GM10248 (cell line): Measurements from ENCODE around the gene CRELD1.

ENCODE experiments used
- CTCF ChIA-PET: fragments of 300-600 bp; sonication (Branson Sonifier 250); formaldehyde crosslinking; extraction: SDS; loops from one replicate; lab custom pipeline; 2021; ENCODE audit warnings: antibody characterized with exemption; lab: Yijun Ruan, JAX
- POLR2A ChIA-PET: fragments of 350-650 bp; sonication (Branson Sonifier 250); formaldehyde crosslinking; extraction: SDS; loops from one replicate; lab custom pipeline; 2020; ENCODE audit warnings: antibody characterized with exemption; lab: Yijun Ruan, JAX
- DNase-seq: peaks from one replicate; pipeline ENCODE4 v3.0.0; 2012; ENCODE audit errors: extremely low spot score
- CTCF ChIP-seq: IDR thresholded peaks from 2 replicates; pipeline ENCODE4 v1.5.1; 2012; ENCODE audit warnings: mild to moderate bottlenecking, low read depth; ENCODE audit errors: extremely low read depth, missing control alignments, control extremely low read depth

The CRELD1 gene

GRCh38 chr3:9946112-9947024, 12.7 kb downstream of the CRELD1 start:
- DNase-seq, result peak; percentile 67
- no peak for TF ChIP-seq CTCF
- POLR2A ChIA-PET, result interaction anchor here (0.5 to 0.7 kb wide), 2 partner anchors 8 to 11 kb away, joined by 3 to 10 read pairs; no protein-coding TSS in a partner anchor
- CTCF ChIA-PET, result interaction anchor here (2.7 kb wide), 1 partner anchor 13 kb away, joined by 22 read pairs; the partner anchor contains the start of gene CRELD1

GRCh38 chr3:9947025-9947995, 13.7 kb downstream of the CRELD1 start:
- ChIA-PET POLR2A (no interaction called here), CTCF (interaction anchor here (2.7 kb wide), 1 partner anchor 14 kb away, joined by 22 read pairs; the partner anchor contains the start of gene CRELD1)
- TF ChIP-seq CTCF, result no peak
- no peak for DNase-seq

DNA sequence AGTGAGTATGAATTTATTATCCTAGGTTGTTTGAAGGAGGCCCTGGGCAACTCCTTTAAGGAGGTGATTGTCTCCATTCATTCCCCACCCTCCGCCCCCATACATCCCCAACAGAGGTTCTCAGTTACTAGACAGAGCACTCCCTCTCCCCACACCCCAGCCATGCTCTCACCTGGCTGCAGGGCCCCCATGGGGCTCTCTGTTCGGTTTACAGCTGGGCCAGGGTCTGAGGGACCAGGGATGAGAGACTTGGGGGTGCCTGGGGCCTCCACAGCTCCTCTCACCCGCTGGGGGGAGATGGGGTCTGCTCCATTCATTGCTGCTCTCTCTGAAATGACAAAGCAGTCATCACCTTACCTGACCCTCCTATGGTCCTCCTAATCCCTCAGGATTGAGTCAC, 15.0 kb downstream of the CRELD1 start:
- DNase-seq, result no peak
- no peak for TF ChIP-seq CTCF
- ChIA-PET CTCF (interaction anchor here (5.4 kb wide), 1 partner anchor 15 kb away, joined by 33 read pairs; the partner anchor contains the start of gene CRELD1), POLR2A (no interaction called here)

GRCh38 chr3:9949115-9949514, 15.5 kb downstream of the CRELD1 start:
- TF ChIP-seq CTCF, result no peak
- POLR2A ChIA-PET, result no interaction called here
- DNase-seq, result no peak
- CTCF ChIA-PET, result interaction anchor here (5.4 kb wide), 1 partner anchor 15 kb away, joined by 33 read pairs; the partner anchor contains the start of gene CRELD1

- ChIA-PET POLR2A (no interaction called here), CTCF (interaction anchor here (5.4 kb wide), 1 partner anchor 16 kb away, joined by 33 read pairs; the partner anchor contains the start of gene CRELD1)
- TF ChIP-seq CTCF, result no peak
- DNase-seq, result no peak
Measured at GRCh38 chr3:9949626-9950025, 16.0 kb downstream of the CRELD1 start.

DNA sequence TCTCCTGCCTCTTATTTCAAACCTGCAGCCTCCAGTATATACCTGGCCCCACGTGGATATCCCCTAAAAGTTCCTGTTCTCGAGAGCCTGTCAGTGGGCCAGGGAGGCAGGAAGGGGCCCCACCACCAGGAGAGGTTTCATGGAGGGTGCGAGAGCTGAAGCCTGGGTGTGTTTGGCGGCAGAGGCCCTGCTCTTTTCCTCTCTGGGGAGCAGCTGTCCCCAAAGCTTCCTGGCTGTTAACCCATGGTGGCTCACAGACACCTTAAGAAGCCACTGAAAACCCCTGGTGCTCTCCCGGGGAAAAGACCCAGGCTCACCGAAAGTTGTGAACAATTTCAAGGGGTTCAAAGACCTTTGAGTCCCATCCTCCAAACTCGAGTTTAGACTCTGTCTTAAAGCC, 17.5 kb downstream of the CRELD1 start:
- ChIA-PET CTCF (interaction anchor here (1.0 to 5.4 kb wide), 2 partner anchors 17 to 31 kb away, joined by 3 to 33 read pairs; partner anchors contain the start of gene CRELD1), POLR2A (no interaction called here)
- TF ChIP-seq CTCF, result no peak
- peak; percentile 74 for DNase-seq
